ENCODE measurements around the gene SLC7A4. TPM values are rescaled to one million over a fixed set of nuclear protein-coding genes. Genes with fewer than 3 reads are reported as not detected.
A peak's percentile ranks its signal among the peaks of the same experiment; 100 is the strongest.

Gene SLC7A4
- polyA plus RNA-seq, 3 donors = 0.94 to 1.5 (median 1.4) TPM

DNA sequence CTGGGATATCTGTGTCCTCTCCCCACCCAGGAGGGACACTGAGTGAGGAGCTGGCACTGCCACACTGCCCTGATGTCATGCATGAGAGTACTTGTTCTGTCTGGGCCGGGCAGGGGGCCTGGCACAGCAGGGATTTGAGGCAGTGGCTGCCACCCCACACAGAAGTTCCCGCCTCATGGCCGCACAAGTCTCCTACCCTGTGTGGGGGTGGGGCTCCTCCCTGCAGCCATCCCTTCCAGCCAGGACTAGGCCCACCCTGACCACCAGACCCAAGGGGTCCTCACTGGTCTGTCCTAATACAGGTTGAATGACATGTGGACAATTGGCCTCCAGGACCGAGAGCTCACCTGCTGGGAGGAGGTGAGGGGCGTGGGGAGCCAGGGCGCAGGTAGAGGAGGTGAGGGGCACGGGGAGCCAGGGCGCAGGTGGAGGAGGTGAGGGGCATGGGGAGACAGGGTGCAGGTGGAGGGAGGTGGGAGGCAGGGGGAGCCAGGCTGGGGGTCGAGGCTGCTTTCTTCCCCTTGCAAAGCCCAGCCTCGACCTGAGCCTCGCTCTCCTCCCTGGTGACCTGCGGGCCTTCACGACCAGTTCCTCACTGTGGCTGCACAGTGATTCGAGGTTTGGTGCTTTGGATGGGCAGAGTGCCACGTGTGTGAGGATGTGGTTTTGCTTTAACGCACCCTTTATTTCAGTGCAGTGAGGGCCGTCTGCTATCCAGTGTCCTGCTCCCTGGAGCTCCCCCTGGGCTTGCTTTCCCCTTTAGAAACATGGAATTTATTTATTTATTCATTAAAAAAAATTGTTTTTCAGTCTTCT, 42.8 kb downstream of the SLC7A4 start:
- no peak for DNase-seq (ENCODE audit: low read depth in 3 of 3, low spot score in 2 of 3)

DNA sequence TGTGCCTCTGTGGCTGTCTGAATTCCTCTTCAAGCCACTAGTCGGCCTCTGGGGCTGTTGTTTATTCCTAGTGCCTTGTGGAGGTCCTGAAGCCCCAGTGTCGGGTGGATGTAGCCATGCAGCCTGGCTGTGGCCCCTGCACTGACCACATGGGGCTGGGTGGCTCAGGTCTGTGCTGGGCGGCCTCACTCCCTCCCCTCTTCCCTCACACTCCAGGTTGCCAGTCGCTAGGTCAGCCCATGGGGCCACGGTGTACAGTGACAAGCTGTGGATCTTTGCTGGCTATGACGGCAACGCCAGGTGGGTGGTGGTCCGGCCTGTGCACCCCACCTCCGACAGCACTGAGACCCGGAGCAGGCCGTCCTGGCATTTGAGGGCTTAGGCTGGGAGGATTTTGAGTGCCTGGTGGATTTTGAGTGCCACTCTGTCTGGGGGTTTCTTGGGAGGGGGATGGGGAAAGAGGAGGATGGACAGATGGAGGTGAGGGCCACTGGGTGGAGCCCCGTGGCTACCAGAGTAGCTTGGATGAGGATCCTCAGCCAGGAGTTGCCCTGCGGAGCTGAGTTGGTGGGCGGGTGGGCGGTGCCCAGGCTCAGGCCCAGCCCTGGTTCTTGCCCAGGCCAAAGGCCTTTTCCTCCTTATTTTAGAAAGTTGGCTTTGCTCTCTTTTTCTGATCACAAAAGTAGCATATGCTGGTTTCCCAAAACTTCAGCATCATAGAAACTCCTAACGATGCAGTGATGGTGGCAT, 43.6 kb downstream of the SLC7A4 start:
- no peak for DNase-seq (ENCODE audit: low read depth in 3 of 3, low spot score in 2 of 3)

DNA sequence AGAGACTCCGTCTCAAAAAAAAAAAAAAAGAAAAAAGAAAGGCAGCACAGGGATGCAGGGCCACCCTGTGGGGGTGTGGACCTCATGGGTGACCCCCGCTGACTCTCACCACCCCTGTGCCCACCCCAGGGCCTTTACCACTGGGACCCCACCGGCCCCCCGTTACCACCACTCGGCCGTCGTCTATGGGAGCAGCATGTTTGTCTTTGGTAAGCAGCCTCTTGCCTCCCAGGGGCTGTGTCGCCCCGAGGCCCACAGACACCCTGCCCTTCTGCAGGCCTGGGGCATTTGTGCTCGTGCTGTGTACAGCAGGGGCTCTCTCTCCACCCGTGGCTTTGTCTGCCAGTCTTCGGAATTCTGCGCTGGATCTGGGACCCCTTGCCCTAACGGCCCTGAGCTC, 45.0 kb downstream of the SLC7A4 start:
- DNase-seq (ENCODE audit: low read depth in 3 of 3, low spot score in 2 of 3) = no peak

DNA sequence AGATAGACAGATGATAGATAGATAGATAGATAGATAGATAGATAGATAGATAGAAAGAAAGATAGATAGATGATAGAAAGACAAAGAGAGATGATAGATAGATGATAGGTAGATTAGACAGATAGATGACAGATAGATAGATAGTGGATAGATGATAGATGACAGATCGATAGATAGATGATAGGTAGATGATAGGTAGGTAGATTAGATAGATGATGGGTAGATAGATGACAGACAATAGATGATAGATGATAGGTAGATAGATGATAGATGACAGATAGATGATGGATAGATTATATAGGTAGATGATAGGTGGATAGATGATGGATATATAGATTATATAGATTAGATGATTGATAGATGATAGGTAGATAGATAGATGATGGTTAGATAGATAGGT, 46.0 kb downstream of the SLC7A4 start:
- no peak for DNase-seq (ENCODE audit: low read depth in 3 of 3, low spot score in 2 of 3)

DNA sequence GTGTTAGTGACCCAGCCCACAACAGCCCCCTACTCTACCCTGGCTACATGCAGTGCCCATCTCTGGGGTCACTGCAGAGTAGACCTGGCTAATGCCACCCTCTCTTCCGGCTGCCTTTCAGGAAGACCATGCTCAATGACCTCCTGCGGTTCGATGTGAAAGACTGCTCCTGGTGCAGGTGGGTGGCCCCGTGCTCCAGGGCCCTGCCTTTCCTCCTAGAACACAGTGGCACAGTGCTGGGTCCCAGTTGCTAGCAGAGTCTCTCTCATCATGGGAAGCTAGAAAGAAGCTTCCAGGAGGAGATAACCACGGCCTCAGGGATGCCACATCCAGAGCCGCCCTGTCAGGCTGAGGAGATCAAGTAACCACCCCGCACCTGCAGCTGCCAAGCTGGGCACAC, 46.6 kb downstream of the SLC7A4 start:
- DNase-seq (ENCODE audit: low read depth in 3 of 3, low spot score in 2 of 3) = no peak

DNA sequence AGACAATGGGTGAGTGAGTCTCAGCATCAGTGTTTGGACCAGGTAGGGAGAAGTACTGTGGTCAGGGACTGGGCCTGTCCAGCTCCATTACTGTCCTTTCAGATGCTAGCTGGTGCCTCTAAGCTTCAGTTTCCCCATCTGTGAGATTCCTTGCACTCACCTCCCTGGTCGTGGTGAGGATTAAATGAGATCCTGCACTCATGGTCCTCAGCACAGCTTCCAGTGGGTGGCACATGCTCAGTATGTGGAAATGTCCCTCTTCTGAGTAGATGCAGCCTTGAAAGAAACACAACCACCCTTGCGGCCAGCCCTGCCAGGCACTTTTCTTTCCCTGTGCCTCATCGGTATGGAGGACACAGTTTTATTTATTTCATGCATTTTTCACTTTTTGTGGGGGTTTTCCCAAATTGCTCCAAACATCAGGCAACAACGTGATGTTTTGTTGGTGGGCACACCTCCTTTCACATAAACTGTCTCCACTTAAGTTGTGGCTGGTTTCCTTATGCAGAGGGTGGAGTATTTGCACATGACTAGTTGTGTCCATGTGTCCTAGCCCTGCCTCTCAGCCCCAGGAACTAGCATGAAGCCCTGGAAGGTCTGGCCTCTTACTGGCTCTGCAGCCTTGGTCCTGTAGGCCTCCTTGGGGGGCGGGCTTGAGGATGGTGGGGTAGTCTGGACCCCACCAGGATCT, 49.1 kb downstream of the SLC7A4 start:
- DNase-seq (ENCODE audit: low read depth in 3 of 3, low spot score in 2 of 3) = no peak

DNA sequence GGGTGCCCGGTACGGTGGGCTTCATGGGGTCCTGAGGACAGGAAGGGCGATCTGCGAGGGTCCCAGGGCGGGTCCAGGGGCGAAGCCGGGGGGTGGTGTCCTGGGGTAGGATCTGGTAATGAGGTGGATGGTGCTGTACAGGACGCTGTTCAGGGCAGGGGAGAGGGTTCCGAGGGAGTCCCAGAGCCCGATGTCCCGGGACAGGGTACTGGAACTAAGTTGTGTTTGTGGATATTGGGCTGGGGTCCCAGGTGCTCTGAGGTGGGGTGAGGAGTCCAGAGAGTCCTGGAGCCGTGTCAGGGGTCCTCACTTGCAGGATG, 49.8 kb downstream of the SLC7A4 start:
- DNase-seq (ENCODE audit: low read depth in 3 of 3, low spot score in 2 of 3) = no peak

DNA sequence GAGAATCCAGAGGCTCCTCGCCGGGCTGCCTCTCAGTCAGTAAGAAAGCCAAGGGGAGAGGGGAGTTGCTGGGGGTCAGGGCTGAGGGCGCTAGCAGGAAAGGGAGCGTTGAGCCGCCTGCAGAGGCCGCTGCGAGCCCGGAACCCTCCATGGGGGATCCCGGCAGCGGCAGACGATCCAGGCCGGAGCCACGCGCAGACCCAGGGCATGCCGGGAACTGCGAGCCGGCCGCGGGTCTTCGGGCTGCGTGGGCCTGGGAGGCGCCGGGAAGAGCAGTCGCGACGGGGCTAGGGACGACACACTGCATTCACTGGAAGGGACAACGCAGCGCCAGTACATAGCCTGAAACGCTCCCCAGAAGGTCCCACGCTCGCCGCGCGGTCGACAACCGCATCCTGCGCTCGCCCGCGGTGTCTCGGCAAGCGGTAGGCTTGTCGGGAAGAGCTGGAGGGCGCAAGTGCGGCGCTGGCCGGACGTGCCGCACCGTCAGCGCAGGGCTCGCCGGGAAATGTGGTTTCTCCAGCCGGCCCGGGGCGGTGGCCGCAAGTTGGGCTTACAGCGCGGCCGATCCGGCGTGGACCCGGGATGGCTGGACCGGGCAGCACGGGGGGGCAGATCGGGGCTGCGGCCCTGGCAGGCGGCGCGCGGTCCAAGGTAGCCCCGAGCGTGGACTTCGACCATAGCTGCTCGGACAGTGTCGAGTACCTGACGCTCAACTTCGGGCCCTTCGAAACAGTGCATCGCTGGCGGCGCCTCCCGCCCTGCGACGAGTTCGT, 50.4 kb downstream of the SLC7A4 start, which contains the start of gene LZTR1:
LZTR1 (plus strand) TSS at position 511 of the 776 bp plus-strand sequence; CDS start at position 586, 75 bp downstream.
- DNase-seq (ENCODE audit: low read depth in 3 of 3, low spot score in 2 of 3) = peak in 2 of 3 donors; percentile 63 to 71

DNA sequence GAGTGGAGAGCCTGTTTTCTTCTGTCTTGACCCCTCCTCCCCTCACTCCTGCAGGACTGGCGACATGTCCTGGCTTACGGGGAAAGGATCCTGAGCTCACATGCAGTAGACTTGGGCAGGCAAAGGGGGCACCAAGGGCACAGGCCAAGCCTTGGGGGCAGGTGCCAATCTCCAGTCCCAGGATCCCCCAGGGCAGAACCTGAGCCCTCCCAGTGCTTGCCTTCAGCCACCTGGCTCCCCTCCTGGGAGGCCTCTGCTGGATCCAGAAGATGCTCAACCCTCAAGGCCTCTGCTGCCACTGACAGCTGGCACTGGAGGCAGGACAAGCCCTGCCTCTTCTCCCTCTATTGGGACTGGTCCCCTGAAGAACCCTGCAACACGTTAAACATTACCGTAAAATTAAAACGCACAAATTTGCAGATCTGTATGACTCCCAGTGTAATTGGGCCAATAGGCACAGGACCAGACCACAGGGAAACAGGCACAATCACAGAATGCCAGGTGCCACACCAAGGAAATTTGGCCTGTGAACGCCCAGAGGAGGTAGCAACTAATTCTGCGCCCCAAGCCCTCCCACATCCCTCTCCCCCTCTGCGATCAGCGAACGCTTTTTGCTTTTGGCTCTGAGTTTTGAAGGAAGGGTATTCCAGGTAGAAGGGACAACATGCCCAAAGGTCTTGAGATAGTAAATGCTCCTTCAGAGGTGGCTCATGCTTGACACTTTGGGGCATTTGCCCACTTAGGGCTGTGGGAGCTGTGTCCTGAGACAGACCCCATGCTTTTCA, 51.2 kb downstream of the SLC7A4 start:
- no peak for DNase-seq (ENCODE audit: low read depth in 3 of 3, low spot score in 2 of 3)

DNA sequence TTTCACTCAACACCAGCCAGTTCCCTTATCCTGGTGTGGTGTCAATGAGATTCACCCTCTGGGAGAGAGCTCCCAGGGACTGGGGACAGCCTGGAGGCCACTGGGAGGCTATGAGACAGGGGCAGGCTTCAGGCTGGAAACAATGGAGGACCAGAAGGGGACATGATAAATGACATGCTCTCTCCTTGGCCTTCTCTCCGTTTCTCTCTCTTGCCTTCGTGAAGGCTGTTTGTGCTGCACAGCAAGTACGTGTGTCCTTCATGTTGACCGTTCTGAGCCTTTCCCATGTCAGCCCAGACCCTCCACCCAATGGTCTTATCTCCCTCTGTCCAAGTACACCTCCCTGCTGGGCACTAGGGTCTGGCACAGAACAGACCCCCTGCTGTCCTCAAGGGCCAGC, 51.8 kb downstream of the SLC7A4 start:
- DNase-seq (ENCODE audit: low read depth in 3 of 3, low spot score in 2 of 3) = no peak

DNA sequence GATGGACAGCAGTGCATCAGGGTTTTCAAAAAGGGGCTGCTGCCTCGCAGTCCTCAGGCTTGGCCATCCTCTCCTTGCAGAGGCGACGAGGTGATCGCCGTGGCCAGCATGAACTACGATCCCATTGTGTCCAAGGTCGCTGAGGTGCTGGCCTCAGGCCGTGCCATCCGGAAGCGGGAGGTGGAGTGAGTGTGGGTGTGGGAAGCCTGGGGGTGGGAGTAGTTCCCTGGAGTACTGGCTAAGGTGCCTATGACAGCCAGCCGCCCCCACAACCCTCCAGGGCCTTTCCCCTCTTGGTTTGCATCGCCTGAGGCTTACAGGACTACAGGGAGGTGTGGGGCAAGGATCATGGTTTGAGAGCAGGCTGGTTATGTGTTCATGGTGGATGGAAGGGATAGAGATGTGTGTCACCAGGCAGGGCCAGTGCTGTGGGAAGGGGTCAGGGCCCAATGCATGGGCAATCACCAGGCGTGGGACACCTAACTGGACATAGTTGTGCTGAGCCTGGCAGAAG, 52.4 kb downstream of the SLC7A4 start:
- DNase-seq (ENCODE audit: low read depth in 3 of 3, low spot score in 2 of 3) = no peak

DNA sequence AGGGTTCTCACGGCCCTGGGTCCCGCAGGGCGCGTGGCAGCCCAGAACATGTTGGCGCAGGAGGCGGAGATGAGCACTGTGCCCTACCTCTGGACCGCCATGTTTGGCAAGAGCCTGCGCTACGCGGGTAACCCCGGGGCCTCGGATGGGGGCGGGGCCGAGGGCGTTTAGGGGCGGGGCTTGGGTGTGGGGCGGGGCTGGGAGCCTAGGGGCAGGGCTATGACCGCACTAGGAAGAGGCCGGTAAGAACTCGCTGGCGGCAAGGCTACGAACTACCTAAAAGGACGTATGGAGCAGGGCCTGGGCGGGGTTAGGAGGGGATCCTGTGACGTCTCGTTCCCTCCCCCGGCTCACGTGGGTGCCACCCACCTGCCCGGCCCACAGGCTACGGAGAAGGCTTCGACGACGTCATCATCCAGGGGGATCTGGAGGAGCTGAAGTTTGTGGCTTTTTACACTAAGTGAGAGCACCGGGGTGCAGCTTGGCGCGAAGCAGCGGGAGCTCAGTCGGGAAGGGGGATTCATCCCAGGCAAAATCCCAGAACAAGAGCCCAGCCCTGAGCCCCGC, 53.0 kb downstream of the SLC7A4 start:
- DNase-seq (ENCODE audit: low read depth in 3 of 3, low spot score in 2 of 3) = no peak

Other genes starting within 250 kb of the SLC7A4 start
- gene PI4KA, start 173.8 kb downstream of the SLC7A4 start, polyA plus RNA-seq (ENCODE audit: insufficient read length in 3 of 3) = 10 to 100 TPM; 56.5 to 58.7 (median 57.4) TPM
- gene SNAP29, start 173.6 kb downstream of the SLC7A4 start, polyA plus RNA-seq (ENCODE audit: insufficient read length in 3 of 3) = 10 to 100 TPM; 34.0 to 34.9 (median 34.6) TPM
- gene CRKL, start 115.2 kb downstream of the SLC7A4 start, polyA plus RNA-seq (ENCODE audit: insufficient read length in 3 of 3) = 10 to 100 TPM; 63.1 to 65.0 (median 64.5) TPM
- gene AIFM3, start 65.3 kb downstream of the SLC7A4 start, polyA plus RNA-seq (ENCODE audit: insufficient read length in 3 of 3) = under 1 TPM; 0.69 to 0.97 (median 0.76) TPM
- gene LZTR1, start 50.3 kb downstream of the SLC7A4 start, polyA plus RNA-seq (ENCODE audit: insufficient read length in 3 of 3) = 10 to 100 TPM; 35.7 to 42.8 (median 37.3) TPM
- gene THAP7, start 30.4 kb downstream of the SLC7A4 start, polyA plus RNA-seq (ENCODE audit: insufficient read length in 3 of 3) = 10 to 100 TPM; 15.4 to 17.2 (median 16.1) TPM
- 1 to 10 TPM in 2 of 3 donors, under 1 TPM in 1; 0.89 to 1.4 (median 1.1) TPM for gene P2RX6, start 17.4 kb downstream of the SLC7A4 start, polyA plus RNA-seq (ENCODE audit: insufficient read length in 3 of 3)
- gene LRRC74B, start 13.4 kb upstream of the SLC7A4 start, polyA plus RNA-seq (ENCODE audit: insufficient read length in 3 of 3) = under 1 TPM; 0.07 to 0.20 (median 0.11) TPM

Measured in right renal cortex interstitium (tissue), 3 donors.